Measurements from ENCODE around the gene SORD. TPM values are rescaled to one million over a fixed set of nuclear protein-coding genes. Genes with fewer than 3 reads are reported as not detected.

SORD gene
- total and polyA plus RNA-seq, 9 of the 15 experiments (the other 6 are each of a cell fraction or from before 2014, with no cell fraction given): 5.9 to 79.2 (median 29.6) TPM

GRCh38 chr15:45126535-45127158 lies 103.7 kb downstream of the SORD start:
- no peaks in the 10 kb centered on the region for H3K9me1 ChIP-seq (ENCODE audit: control insufficient read depth, insufficient read depth, low read length)
- no peak overlapping the region for H3K9ac ChIP-seq (ENCODE audit: insufficient read depth in 1 of 2, low read depth in 2 of 2, low read length in 2 of 2)
- FAIRE-seq (peak; percentile 64), DNase-seq (ENCODE audit: extremely low read depth in 1 of 4, low spot score in 3 of 4) (peak; percentile 39 to 68 (median 56)), ATAC-seq (peak; percentile 76)
- intact Hi-C loops (cut with micrococcal nuclease): no loop called here
- peaks cover 0 to 14% of the 10 kb centered on the region in 2 experiments; a peak in 2 of 5 replicates for H3K4me1 ChIP-seq (replicated peaks in 1 of 2; ENCODE audit: control insufficient read depth in 2 of 2, insufficient read depth in 2 of 2, low read length in 2 of 2)
- no peak overlapping the region for H3K27ac ChIP-seq (ENCODE audit: extremely low read depth, low read depth, low read length)
- H3K4me2 ChIP-seq (ENCODE audit: insufficient read depth, low read length): no peak overlapping the region
- no peaks in the 10 kb centered on the region for H3K36me3 ChIP-seq (ENCODE audit: control insufficient read depth, insufficient read depth, low read length)
- in situ Hi-C loops (cut with MboI): no loop called here
- no peak overlapping the region for H3K4me3 ChIP-seq
- no peaks in the 10 kb centered on the region for H3K79me2 ChIP-seq (ENCODE audit: control insufficient read depth, insufficient read depth, low read length)
- peaks cover 23 to 45% of the 10 kb centered on the region in 2 experiments for H3K27me3 ChIP-seq (ENCODE audit: control insufficient read depth in 2 of 2, insufficient read depth in 2 of 2, low read length in 2 of 2)
- CTCF ChIA-PET (ENCODE audit: low intra/inter-chr PET ratio): interaction anchor here (0.5 to 1.1 kb wide), 3 partner anchors 330 to 396 kb away, joined by 3 to 7 read pairs (median 3); partner anchors contain the start of gene SLC30A4
- H2AFZ ChIP-seq (ENCODE audit: low read depth, low read length): no peak overlapping the region
- WGBS (ENCODE audit: insufficient coverage, low coverage, missing lambda C conversion rate): 0% methylated on average over 2 of the region's 2 CpGs
- no peaks in the 10 kb centered on the region for H3K9me3 ChIP-seq (replicated peaks; ENCODE audit: control insufficient read depth, insufficient read depth, low read depth, low read length)
- BruUV-seq (replicated peaks): no TSS peak
- no peaks in the 10 kb centered on the region for H4K20me1 ChIP-seq (replicated peaks; ENCODE audit: control insufficient read depth, insufficient read depth, low read length)
- POLR2A ChIA-PET: no interaction called here
- TF ChIP-seq SPI1 (IDR thresholded peaks at IDR 0.05; ENCODE audit: borderline replicate concordance, low read depth, low read length): 0 out of 2 replicates have a peak, but pooled peaks have one; percentile 3
- TF ChIP-seq PTBP1 (IDR thresholded peaks at IDR 0.05; ENCODE audit: low read depth, low read length): no peak
- TF ChIP-seq ARID3A (IDR thresholded peaks at IDR 0.05; ENCODE audit: borderline replicate concordance, low read depth, low read length): peak; percentile 87; the same call in 1 of the 2 replicates
- no peak for TF ChIP-seq SIRT6 (IDR thresholded peaks at IDR 0.05; ENCODE audit: low read depth, low read length)
- TF ChIP-seq NFYB (IDR thresholded peaks at IDR 0.05; ENCODE audit: extremely low read depth, insufficient read length): no peak
- TF ChIP-seq MED1 (CRISPR knock-in tag; IDR thresholded peaks at IDR 0.05; ENCODE audit: borderline replicate concordance): no peak
- no peak for TF ChIP-seq NCOA1 (IDR thresholded peaks at IDR 0.05; ENCODE audit: low read depth)
- TF ChIP-seq NFIC (IDR thresholded peaks at IDR 0.05): no peak
- peak; percentile 57 to 77 (median 73); a peak in 5 of 6 replicates for TF ChIP-seq CTCF (IDR thresholded peaks at IDR 0.05 in 2 of 3, conservative IDR thresholded peaks at IDR 0.05 in 1 of 3; ENCODE audit: insufficient read depth in 2 of 3, low read depth in 1 of 3, low read length in 3 of 3)
- TF ChIP-seq ZC3H4 (CRISPR knock-in tag; IDR thresholded peaks at IDR 0.05; ENCODE audit: borderline replicate concordance): no peak
- TF ChIP-seq RAD21 (CRISPR knock-in tag; conservative IDR thresholded peaks at IDR 0.05 in 1 of 2, IDR thresholded peaks at IDR 0.05 in 1 of 2): peak; percentile 44 to 72; a peak in 3 of 4 replicates
- no peak for TF ChIP-seq HDAC2 (IDR thresholded peaks at IDR 0.05)
- 0 out of 2 replicates have a peak, but pooled peaks have one; percentile 36 for TF ChIP-seq SMC3 (conservative IDR thresholded peaks at IDR 0.05; ENCODE audit: insufficient read depth, low read depth, low read length)

All from K562 (cell line).